HG03439 (cell line): ENCODE data around the gene AP2M1.

ENCODE experiments used
- ATAC-seq: cut with Tn5 transposase; IDR thresholded peaks from one replicate; pipeline ENCODE4 v1.9.1; 2021; ENCODE audit warnings: mild to moderate bottlenecking, moderate library complexity; ENCODE audit not compliant: unreplicated experiment

Gene AP2M1

GRCh38 chr3:184178521-184179138, 4.0 kb downstream of the AP2M1 start:
- no peak for ATAC-seq

GRCh38 chr3:184180165-184180564, 5.5 kb downstream of the AP2M1 start:
- no peak for ATAC-seq

GRCh38 chr3:184181596-184181995, 6.9 kb downstream of the AP2M1 start:
- no peak for ATAC-seq

DNA sequence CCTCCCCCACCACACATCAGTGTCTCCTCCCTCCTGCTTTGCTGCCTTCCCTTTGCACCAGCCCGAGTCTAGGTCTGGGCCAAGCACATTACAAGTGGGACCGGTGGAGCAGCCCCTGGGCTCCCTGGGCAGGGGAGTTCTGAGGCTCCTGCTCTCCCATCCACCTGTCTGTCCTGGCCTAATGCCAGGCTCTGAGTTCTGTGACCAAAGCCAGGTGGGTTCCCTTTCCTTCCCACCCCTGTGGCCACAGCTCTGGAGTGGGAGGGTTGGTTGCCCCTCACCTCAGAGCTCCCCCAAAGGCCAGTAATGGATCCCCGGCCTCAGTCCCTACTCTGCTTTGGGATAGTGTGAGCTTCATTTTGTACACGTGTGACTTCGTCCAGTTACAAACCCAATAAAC, 9.0 kb downstream of the AP2M1 start:
- ATAC-seq = no peak

GRCh38 chr3:184184546-184185230, 10.0 kb downstream of the AP2M1 start:
- ATAC-seq = no peak

DNA sequence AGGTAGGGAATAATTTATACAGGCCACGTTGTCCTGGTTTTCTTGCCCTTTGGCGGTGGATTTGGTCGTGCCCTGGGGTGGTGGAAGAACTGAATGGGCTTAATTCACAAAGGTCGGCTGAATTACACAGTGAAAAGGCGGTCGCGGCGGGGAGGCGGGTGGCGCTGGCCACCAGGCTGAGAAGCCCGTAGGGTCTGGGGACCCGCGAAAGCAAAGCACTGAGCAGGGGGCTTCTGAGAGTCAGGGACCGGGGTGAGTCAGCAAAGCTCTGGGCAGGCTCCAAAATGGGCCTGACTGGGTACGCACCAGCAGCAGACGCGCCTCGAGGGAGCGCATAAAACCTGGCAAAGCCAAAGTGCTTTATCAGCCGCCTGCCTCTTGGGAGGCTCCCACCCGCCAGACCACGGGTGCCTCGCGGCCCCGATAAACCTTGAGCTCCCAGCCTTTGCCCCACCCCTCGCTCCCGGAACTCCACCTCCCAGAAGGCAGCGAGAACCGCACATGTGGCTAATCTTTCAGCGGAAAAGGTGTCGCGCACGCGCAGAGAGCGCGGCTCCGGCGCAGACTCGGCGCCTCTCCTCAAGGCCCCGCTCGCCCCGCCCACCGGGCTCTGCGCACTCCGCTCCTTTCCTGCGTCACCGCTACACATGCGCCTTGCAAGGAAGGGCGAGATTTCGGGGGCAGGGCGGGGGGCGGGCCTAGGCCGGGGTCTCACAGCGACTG, 11.0 kb downstream of the AP2M1 start:
- ATAC-seq = peak; percentile 84

GRCh38 chr3:184186184-184186901, 11.7 kb downstream of the AP2M1 start, which contains the start of gene ABCF3:
TSS of gene ABCF3 (plus strand) at chr3:184186199. CDS start at chr3:184186208, 9 bp downstream.
- ATAC-seq = peak; percentile 30

DNA sequence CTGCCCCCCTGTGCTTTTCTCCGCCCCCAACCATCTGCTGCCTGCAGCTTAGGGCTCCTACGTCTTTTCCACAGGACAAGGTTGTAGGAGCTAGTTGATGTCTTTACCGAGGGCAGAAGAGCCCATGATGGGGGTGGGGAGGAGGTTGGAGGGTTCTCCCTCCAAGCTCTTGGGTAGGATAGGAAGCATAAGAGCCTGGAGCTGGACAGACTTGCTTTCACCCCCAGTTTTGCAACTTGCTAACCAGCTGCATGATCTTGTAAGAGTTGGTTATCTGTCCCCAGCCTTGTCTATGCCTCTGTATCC, 12.2 kb downstream of the AP2M1 start:
- ATAC-seq = no peak

- ATAC-seq = no peak
These were observed 13.4 kb downstream of the AP2M1 start for GRCh38 chr3:184188080-184188479.

- no peak for ATAC-seq
These were observed 14.8 kb downstream of the AP2M1 start for GRCh38 chr3:184189421-184189820.

DNA sequence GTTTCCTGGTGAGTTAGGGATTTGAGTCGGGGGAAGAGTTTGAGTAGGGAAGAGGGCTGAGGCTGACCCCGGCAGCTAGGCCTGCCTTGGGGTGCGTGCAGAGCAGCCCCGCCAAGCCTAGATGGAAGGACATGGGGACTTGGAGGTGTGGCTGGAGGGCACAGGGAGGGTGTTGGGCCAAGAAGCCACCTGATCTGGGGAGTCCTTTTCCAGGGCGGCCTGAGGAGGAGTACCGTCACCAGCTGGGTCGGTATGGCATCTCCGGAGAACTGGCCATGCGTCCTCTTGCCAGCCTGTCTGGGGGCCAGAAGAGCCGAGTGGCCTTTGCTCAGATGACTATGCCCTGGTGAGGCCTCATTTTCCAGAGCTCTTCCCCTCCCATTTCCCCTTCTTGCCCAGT, 18.2 kb downstream of the AP2M1 start:
- ATAC-seq = no peak

GRCh38 chr3:184193991-184194539, 19.4 kb downstream of the AP2M1 start:
- ATAC-seq = no peak

- no peak for ATAC-seq
These were observed 21.9 kb downstream of the AP2M1 start for GRCh38 chr3:184196536-184196935.

DNA sequence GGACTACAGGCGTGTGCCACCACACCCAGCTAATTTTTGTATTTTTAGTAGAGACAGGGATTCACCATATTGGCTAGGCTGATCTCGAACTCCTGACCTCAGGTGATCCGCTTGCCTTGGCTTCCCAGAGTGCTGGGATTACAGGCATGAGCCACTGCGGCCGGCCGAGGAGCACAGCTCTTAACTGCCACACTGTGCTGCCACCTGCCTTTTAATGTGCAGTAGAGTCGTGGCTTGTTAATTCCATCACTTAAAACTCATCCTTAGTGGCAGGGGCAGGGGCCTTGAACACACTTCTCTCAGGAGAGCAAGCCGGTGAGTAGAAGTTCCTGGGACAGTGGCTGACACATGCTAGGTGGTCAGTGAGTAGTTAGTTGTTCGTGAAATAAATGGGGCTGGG, 23.9 kb downstream of the AP2M1 start:
- no peak for ATAC-seq

DNA sequence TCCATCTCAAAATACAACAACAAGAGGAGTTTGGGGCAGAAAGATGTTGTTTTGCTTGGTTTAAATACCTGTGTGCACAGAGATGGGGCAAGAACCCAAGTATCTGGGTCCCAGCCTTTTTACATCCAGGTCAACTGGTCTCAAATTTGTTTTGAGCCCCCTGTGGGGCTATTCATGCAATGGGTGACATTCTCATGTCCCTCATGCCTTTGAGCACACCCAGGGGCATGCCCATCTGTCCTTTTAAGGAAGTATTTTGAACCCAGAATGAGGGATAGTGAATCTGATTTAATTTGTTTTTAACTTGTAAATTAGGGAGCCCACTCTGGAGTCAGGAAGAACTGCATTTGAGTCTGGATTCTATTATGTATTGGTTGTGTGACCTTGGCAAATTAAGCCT, 26.2 kb downstream of the AP2M1 start:
- ATAC-seq = no peak

DNA sequence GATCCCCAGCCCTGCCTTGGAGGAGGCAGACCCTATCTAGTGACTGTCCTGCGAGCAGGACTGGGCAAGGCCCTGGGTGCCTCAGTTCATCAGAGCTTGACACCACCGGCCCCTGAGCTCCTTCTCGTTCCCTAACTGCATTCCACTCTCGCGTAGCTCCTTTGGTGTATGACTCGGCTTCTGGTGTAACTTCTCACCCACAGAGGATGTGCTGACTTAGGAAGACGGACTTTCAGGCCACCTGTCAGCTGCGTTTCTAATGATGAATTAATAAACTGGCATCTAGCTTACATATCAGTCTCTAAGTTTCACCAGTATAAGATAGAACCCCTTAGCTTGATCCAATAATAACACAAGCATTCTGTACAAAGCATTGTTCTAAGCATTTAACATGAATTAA, 28.9 kb downstream of the AP2M1 start:
- ATAC-seq = no peak

DNA sequence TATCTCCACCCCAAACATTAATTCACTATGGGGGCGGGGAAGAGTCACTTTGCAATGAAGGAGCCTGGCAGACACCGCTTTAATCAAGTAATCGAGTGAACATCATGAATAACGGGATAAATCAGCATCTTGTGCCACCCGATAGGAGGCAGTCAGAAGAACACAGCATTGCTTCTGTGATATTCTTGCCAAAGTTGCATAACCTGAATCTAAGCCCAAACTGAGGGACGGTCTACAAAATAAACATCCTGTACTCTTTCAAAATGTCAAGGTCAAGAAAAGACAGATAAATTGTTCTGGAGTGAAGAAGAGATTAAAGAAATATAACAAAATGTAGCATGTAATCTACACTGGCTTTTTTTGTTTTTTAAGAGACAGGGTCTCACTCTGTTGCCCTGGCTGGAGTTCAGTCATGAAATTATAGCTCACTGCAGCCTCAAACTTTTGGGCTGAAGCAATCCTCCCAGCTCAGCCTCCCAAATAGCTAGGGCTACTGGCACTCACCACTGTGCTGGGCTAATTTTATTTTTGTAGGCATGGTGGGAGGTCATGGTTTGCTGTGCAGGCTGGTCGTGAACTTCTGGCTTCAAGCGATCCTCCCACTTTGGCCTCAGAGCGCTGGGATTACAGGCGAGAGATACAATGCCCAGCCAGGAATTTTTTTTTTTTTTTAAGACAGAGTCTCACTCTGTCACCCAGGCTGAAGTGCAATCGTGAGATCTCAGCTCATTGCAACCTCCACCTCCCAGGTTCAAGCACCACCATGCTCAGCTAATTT, 34.7 kb downstream of the AP2M1 start:
- ATAC-seq = no peak

DNA sequence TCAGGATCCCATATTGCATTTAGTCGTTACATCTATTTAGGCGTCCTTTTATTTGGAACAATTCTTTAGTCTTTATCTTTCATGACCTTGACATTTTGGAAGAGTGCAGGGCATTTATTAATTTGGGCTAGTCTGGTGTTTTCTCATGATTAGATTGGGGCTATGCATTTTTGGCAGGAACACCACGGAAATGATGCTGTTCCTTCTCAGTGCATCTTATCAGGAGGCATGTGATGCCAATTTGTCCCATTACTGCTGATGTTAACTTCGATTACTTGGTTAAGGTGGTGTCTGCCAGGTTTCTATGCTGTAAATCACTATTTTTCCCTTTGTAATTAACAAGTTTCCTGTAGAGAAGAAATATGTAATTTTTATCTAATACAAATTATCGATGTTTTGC, 36.6 kb downstream of the AP2M1 start:
- ATAC-seq = no peak

- no peak for ATAC-seq
These were observed 37.1 kb downstream of the AP2M1 start for GRCh38 chr3:184211718-184212117.

GRCh38 chr3:184218814-184219213, 44.2 kb downstream of the AP2M1 start:
- no peak for ATAC-seq

DNA sequence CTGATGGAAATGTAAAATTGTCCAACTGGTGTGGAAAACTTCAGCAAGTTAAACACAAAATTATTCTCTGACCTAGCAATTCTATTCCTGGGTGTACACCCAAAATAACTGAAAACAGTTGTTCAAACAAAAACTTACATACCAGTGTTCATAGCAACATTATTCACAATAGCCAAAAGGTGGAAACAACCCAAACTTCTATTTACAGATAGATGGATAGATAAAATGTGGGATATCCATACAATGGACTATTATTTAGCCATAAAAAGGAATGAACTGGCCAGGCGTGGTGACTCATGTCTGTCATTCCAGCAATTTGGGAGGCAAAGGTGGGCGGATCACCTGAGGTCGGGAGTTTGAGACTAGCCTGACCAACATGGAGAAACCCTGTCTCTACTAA, 47.9 kb downstream of the AP2M1 start:
- no peak for ATAC-seq
